Melanocyte of skin (primary cell): ENCODE measurements around the gene URGCP. TPM values are rescaled to one million over a fixed set of nuclear protein-coding genes. Genes with fewer than 3 reads are reported as not detected.

Experiments used
- small RNA-seq, 2 donors: library from RNA; depleted of rRNA; stranded (forward); fragments of <200 nt; gene quantifications; one replicate each; pipeline ENCODE3, GENCODE V24; 2012
- total RNA-seq, 2 donors: library from RNA; depleted of rRNA; stranded (reverse); fragments of >200 nt; gene quantifications; 2 replicates each; pipeline ENCODE4 v1.2.3, GENCODE V29; 2012

URGCP gene, protein sequence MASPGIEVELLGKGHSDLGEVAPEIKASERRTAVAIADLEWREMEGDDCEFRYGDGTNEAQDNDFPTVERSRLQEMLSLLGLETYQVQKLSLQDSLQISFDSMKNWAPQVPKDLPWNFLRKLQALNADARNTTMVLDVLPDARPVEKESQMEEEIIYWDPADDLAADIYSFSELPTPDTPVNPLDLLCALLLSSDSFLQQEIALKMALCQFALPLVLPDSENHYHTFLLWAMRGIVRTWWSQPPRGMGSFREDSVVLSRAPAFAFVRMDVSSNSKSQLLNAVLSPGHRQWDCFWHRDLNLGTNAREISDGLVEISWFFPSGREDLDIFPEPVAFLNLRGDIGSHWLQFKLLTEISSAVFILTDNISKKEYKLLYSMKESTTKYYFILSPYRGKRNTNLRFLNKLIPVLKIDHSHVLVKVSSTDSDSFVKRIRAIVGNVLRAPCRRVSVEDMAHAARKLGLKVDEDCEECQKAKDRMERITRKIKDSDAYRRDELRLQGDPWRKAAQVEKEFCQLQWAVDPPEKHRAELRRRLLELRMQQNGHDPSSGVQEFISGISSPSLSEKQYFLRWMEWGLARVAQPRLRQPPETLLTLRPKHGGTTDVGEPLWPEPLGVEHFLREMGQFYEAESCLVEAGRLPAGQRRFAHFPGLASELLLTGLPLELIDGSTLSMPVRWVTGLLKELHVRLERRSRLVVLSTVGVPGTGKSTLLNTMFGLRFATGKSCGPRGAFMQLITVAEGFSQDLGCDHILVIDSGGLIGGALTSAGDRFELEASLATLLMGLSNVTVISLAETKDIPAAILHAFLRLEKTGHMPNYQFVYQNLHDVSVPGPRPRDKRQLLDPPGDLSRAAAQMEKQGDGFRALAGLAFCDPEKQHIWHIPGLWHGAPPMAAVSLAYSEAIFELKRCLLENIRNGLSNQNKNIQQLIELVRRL
- total RNA-seq, result 10 to 100 TPM; 31.0 to 37.0 TPM

DNA sequence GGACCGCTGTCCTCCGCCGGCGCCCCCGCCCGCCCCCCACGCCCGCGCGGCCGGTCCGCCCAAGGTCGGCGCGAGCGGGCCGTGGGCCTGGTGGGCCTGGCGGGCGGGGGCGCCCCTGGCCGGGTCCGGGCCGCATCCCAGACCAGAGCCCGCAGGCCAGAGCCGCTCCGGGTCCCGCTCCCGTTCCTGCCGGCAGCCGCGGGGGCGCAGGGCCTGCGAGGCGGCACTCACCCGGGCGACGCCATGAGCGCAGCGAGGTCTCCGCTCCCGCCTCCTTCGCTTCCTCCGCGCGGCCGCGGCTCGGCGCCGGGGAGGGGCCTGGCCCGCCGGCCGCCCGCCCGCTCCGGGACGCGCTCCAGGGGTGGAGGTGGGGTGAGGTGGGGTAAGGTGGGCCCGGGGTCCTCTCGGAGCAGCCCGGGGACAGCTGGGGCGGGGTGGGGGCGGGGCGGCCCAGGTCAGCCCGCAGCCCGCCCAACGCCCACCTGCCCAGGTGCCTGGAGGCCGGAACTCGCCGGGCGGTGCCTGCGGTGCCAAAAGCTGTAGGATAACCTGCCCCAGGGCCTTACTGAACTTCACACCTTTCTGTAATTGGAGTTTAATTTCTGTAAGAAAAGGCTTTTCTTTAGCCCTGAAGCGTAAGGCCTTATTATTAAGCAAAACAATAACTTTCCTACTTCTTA, at the start of gene URGCP:
Gene URGCP (minus strand): TSS at position 266 of the 680 bp plus-strand sequence. CDS start 21 bp downstream, at position 245.

DNA sequence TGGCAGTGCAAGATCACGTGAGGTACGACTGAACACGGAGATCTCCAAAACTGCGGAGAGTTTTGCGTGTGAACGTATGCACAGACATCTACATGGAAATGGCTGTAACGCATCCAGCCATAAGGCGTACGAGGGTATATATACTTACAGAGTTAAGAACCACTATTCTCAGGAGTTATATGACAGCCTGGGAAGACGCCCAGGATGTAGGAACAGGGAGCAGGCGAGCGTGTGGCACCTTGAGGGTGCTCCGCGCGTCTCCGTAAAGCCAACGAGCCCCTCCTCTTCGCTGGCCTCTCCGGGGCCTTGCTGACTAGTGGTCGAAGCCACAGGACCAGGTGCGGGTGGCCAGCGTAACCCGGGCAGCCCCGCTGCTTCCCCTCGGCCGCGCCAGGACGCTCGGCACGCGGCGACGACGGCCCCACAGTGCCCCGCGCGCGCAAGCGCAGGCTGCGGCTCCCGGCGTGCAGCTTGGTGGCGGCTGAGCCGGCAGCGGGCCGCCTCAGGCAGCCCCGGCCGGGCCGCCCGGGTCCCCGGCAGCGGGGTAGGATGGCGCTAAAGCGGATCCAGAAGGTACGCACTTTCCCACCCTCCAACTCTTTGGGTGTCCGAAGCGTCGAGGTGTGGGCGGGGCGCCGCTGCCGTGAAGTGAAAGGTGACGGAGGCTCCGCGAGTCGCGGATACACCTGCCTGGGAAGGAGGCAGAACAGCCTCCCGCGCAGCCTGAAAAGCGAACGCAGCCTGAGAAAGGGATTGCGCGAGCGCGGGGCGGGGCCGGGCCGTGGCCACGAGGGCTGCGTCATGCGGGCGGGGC, 19.8 kb upstream of the URGCP start, which contains the start of gene UBE2D4:
Gene UBE2D4 (plus strand): TSS at position 453 of the 814 bp plus-strand sequence. CDS start 97 bp downstream, at position 550.

GRCh38 chr7:43869006-43869866, 37.2 kb downstream of the URGCP start, which contains the start of gene MRPS24:
MRPS24 (minus strand) TSS chr7:43869517; CDS start chr7:43869495, 22 bp downstream.

Small RNA genes lying within 50 kb of the gene (small RNA-seq; reads per million reads assigned to genes)
- 0.43 to 0.93 reads per million in 2 donors for gene MRPS24

Other genes with a start within 250 kb of the URGCP start
- gene COA1, start 177.1 kb downstream of the URGCP start, total RNA-seq, result 10 to 100 TPM; 36.8 to 46.0 TPM
- gene BLVRA, start 147.9 kb downstream of the URGCP start, total RNA-seq, result 10 to 100 TPM; 35.1 to 44.6 TPM
- 10 to 100 TPM; 73.6 to 96.9 TPM for gene MRPS24, start 37.1 kb downstream of the URGCP start, total RNA-seq
- 10 to 100 TPM in 1 of 2 donors, 1 to 10 TPM in 1; 10.0 to 15.8 TPM for gene UBE2D4, start 19.8 kb upstream of the URGCP start, total RNA-seq
- not detected for gene SPDYE1, start 91.3 kb upstream of the URGCP start, total RNA-seq
- 100 to 1,000 TPM in 1 of 2 donors, 10 to 100 TPM in 1; 95.3 to 103 TPM for gene DBNL, start 138.1 kb upstream of the URGCP start, total RNA-seq
- not detected for gene PGAM2, start 159.0 kb upstream of the URGCP start, total RNA-seq
- 10 to 100 TPM; 18.0 to 29.6 TPM for gene POLM, start 175.9 kb upstream of the URGCP start, total RNA-seq
- gene AEBP1, start 197.7 kb upstream of the URGCP start, total RNA-seq, result 10 to 100 TPM; 33.0 to 63.3 TPM
- 100 to 1,000 TPM in 1 of 2 donors, 10 to 100 TPM in 1; 88.4 to 153 TPM for gene POLD2, start 217.0 kb upstream of the URGCP start, total RNA-seq
- gene MYL7, start 234.7 kb upstream of the URGCP start, total RNA-seq, result not detected